DMS53 treated with DMSO at 0.1 percent for 48 hours (cell line): ENCODE measurements around the gene RPS6KA2.

ENCODE experiments used
- DNase-seq: peaks from one replicate; lab custom pipeline; 2025; ENCODE audit not compliant: unreplicated experiment; lab: John Stamatoyannopoulos, UW

RPS6KA2 gene

DNA sequence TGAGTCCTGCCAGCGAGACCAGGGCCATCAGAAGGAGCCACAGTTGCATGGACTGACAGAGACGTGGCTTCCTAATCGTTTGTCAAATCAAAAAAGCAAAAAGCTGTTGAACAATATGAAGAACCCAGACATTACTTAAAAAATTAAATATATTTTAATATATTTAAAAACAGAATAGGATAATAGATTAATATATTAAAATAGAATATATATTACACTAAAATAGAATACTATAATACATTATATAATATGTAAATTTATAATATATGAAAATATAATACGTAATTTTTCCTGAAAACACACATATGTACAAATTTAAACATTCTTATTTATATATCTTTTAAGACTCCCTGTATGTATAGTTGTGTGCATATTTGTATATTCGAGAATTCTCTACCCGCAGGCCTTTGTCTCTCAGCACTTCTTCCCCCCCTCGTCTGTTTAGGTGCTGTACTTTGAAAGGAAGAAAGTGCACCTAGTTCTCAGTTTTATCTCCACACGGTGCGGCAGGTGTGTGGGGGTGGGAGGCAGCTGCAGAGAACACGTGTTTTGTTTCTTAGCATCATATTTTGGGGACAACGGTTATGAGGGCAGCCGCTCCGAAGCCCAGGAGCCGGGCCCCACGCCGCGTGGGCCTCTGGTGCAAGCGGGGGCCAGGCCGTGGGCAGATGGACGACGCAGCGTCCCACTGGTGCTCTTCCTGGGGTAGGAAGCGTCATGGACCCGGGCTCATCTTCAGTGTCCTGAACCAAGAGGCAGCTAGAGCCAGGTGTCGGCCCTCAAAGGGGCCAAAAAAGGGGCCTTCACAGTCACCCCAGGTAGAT is 172.1 kb downstream of the RPS6KA2 start:
- no peak for DNase-seq

DNA sequence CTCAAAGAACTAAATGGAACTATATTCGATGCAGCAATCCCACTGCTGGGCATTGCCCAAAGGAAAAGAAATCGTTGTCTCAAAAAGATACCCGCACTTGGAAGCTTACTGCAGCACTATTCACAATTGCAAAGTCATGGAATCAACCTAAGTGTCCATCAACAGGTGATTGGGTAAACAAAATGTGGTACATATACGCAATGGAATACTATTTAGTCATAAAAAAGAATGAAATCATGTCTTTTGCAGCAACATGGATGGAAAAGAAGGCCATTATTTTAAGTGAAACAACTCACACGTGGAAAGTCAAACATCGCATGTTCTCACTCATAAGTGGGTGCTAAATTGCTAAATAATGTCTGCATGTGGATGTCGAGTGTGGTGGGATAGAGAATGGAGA is 173.4 kb downstream of the RPS6KA2 start:
- DNase-seq, result no peak

DNA sequence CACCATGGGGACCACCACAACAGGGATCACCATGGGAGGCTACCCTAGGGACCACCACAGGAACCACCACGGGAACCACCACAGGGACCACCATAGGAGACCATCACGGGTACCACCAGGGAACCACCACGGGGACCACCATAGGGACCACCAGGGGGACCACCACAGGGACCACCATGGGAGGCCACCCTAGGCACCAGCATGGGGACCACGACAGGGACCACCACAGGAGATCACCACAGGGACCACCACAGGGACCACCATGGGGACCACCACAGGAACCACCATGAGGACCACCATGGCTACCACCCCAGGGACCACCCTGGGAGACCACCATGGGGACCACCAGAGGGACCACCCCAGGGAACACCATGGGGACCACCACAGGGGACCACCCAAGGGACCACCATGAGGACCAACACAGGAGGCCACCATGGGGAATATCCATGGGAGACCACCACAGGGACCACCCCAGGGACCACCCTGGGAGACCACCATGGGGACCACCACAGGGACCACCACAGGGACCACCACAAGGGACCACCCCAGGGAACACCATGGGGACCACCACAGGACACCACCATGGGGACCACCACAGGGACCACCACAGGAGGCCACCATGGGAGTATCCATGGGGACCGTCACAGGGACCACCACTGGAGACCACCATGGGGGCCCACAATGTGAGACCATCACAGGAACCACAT is 176.7 kb downstream of the RPS6KA2 start:
- DNase-seq, result no peak

GRCh38 chr6:166449641-166450040 is 177.4 kb downstream of the RPS6KA2 start:
- no peak for DNase-seq

GRCh38 chr6:166449036-166449435 is 178.0 kb downstream of the RPS6KA2 start:
- no peak for DNase-seq

- DNase-seq, result no peak
Measured at GRCh38 chr6:166448432-166448831, 178.6 kb downstream of the RPS6KA2 start.

GRCh38 chr6:166446567-166447065 is 180.4 kb downstream of the RPS6KA2 start:
- no peak for DNase-seq

DNA sequence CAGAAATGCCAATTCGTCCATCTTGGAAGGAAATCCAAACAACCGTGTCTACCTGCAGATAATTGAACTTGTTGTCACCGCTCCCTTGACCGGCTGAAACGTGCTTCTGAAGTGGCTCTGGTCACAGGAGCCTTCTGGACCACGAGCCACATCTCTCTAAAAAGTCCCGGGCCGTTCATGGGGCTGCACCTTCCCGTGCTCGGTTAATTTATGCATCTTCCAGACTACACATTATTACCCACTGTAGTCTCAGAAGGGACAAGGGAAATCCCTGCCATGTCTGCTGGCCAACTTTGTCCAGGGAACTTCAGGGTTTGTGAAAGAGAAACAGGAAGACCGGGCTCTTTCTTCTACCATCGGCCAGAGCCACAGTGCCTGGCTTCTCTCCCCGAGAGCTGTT is 180.9 kb downstream of the RPS6KA2 start:
- DNase-seq, result no peak

- no peak for DNase-seq
Measured at GRCh38 chr6:166444446-166444845, 182.6 kb downstream of the RPS6KA2 start.

DNA sequence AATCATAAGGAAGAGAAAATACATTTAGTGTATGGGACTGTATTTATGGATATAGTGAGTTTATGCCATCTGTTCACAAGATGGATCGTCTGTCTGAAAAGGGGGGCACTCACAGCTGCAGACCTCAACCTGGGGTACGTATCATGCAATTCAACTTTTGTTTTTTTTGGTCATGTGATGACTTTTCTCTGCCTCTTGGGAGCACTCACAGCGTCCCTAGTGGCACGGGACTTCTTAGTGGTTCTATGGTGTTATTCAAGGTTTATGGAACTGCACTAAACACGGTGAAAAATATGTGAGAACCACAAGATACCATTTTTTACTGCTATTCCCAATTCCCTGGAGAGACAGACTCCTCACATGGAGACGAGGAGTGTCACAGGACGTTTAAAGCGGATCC is 183.9 kb downstream of the RPS6KA2 start:
- DNase-seq, result no peak

DNA sequence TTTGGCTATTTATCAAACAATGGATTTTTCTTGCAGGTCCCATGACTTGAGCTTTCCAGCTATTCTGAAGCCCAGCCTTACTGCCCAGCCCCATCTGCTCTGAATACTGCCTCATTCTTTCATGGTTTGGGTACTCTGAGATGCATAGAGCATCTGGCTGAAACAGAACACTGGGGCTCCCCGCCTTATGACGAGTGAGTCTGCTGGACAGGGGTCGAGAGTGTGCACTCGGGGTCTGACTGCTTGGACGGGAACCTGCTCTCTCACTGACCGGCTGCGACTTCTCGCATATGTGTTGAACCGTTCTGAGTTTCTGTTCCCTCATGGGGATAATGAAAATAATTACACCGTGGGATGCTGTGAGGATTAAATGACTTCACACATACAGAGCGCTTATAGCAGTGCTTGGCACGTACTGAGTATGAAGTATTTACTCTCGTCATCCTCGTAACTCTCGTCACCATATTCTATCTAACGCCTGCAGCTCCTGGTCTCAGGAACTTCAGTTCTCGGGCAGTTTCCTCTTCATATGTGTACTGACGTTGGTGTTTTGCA is 184.8 kb downstream of the RPS6KA2 start:
- no peak for DNase-seq

- no peak for DNase-seq
Measured at GRCh38 chr6:166441325-166442078, 185.5 kb downstream of the RPS6KA2 start.

DNA sequence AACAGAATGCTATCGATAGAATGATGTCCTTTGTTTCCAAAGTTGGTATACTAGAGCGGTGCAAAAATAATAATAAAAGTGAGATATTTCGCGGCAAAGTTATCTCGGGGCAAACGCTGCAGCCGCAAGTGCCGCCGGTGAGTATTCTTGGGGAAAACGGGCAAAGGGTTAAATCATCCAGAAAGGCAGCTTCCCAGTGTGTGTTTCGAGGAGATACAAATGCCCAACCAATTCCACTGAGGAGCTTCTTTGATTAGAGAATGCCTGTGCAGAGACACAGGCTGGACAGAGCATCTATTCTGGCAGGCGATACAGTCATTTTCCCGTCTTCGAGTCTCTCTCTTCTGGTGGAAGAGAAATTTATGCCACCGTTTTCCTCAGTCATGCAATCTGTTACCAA is 186.3 kb downstream of the RPS6KA2 start:
- DNase-seq, result no peak

DNA sequence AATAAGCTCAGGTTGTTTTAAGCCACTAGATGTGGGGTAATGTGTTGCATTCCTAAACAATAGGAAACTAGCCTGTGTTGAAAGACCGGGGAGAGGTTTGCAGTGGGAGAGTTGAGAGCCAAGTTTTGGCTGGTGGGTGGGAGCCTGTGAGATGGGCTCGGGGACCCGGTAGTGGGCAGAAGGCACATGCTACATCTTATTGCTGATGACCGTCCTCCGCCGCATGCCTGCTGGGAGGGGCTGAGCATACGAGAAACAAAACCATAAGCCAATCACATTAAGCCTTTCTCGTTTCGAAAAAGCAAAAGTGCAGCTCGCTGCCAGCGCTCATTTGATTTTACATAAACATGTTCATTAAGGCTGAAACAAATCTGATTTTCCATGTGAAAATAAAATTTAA is 186.9 kb downstream of the RPS6KA2 start:
- no peak for DNase-seq

- no peak for DNase-seq
Measured at GRCh38 chr6:166439366-166440091, 187.5 kb downstream of the RPS6KA2 start.

GRCh38 chr6:166438211-166438861 is 188.7 kb downstream of the RPS6KA2 start:
- no peak for DNase-seq

DNA sequence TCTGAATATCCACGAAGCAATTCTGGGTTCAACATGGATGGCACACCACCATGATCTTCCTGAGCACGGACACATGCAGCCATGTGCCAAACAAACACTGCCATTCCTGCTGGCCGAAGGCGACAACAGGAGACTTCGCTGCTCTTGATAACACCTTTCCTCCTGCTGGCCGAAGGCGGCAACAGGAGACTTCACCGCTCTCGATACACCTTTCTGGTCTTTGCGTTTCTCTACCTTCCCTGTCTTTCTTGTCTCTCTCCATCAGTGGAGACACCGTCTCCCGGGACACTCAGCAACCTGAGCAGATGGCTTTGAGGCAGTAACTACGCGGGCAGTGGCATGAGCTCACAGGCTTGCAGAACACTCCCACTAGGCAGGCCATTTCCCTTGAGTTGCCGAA is 189.4 kb downstream of the RPS6KA2 start:
- DNase-seq, result no peak

DNA sequence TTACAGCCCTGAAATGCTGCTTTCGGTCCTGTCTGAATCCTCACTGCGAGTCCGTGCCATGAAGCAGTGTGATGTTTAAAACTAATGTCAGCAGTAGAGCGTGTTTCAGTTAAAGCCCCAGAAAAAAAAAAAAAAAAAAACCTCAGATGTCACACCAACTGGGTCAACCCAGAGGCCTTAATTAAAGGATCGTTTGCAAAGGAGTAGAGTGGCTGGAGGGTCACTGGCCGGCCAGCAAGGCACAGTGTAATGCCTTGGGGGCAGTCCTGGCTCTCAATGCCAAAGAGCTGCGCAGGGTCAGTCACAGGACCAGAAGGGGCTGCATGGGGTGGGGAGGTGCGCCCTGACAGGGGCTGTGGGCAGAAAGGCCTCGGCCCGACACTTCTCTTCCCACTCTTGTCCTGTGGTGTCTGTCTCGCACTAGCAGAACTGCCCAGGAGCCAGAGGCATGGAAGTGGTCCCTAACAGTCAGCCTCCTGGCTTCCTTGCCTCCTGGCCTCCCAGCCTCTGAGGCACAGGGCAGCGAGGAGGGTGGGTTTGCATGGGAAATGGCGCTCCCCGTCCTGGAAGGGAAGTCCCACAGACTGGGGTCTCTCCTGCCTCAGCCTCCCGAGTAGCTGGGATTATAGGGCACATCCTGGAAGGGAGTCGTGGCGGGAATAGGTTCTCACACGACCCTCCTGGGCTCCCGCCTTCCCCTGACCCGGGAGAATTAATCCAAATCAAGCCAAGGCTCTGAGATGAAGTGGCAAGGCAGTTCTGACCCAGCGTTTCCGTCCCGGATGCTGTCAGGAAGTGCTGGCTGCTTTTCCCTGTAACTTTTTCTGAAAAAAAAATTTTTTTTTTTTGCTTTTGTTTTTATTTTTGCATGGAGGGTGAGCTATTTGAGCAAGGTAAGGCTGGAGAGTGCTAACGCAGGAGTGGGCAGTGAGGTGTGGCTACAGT is 190.6 kb downstream of the RPS6KA2 start:
- DNase-seq, result no peak

DNA sequence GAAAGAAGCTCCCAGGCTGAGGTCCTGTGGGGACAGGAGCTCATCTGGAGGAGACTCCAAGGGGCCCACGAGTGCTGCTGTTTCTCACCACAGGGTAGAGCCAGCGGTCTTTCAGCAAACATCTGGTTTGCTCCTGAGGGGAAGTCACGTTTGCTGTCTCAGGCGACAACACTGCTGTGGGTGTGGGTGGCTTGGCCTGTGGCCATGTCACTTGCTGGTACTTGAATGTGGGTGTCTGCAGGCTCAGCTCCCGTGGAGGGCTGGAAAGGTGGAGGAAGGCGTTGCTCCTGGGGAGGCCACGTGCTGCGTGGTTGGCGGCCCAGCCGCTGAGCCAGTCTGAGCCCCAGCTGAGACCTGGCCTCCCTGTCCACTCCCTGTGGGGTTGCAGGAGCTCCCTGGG is 191.5 kb downstream of the RPS6KA2 start:
- no peak for DNase-seq
